HG03558 (cell line): ENCODE results near the gene ATAD1.
"Not testable (repeated sequence)": the region's sequence is repeated elsewhere in the genome, so short reads cannot be mapped to it uniquely, and the experiment has no call there.

Experiments
- ATAC-seq: cut with Tn5 transposase; IDR thresholded peaks from one replicate; pipeline ENCODE4 v1.9.1; 2021; ENCODE audit warnings: moderate number of reproducible peaks; ENCODE audit not compliant: unreplicated experiment; ENCODE audit errors: extremely low read depth

Gene ATAD1

DNA sequence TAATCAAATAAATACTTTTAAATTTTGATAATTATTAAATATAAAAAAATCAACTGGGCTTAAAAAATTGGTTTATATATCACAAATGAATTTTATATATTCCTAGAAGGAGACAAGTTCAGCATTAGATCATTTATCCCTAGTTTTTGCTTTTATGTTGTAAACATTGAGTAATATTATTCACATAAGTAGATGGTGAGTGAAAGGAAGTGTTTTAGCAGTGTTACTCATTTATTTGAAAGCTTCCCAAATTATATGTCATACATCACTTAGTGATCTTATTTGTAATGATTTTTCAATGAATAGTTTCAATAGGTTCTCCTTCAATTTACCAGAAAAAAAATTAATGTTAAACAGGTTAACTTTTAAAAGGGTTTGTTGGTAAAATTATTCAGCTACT is 29.5 kb upstream of the ATAD1 start:
- no peak for ATAC-seq

DNA sequence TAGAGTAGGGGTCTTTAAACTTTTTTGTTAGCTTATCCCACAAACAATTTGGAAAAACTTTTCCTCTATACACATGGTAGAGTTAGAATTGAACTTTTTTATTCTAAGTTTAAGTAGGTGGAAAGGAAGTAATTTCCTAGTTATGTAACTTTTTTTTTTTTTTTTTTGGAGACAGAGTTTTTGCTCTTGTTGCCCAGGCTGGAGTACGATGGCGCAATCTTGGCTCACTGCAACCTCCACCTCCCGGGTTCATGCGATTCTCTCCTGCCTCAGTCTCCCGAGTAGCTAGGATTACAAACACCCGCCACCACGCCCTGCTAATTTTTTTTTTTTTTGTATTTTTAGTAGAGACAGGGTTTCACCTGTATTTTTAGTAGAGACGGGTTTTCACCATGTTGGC is 28.7 kb upstream of the ATAD1 start:
- ATAC-seq: not testable (repeated sequence)

DNA sequence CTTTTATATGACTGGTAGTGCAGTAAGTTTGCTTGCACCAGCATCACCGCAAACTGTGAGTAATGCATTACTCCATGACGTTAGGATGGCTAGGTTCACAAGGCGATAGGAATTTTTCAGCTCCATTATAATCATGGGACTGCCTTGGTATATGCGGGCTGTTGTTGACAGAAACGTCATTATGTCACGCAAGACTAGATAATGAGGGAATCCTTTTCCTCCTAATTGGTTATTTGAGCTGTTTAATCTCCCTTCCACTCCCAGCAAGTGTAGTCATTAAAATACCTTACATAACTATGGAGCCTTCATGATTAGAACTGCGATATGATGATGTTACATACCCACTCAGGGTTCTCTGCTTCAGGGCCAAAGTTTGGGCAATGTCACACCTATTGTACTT is 28.0 kb upstream of the ATAD1 start:
- no peak for ATAC-seq

DNA sequence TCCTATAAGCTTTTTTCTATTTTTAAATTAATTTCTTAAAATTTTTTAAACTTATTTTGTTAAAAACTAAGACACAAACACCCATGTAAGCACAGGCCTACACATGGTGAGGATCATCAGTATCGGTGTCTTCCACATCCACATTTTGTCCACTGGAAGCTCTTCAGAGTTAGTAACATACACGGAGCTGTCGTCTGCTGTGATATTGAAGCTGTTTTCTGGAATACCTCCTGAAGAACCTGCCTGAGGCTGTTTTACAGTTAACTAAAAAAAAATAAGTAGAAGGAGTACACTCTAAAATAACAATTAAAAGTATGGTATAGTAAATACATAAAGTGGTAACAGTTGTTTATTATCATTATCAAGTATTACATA is 27.6 kb upstream of the ATAD1 start:
- no peak for ATAC-seq

DNA sequence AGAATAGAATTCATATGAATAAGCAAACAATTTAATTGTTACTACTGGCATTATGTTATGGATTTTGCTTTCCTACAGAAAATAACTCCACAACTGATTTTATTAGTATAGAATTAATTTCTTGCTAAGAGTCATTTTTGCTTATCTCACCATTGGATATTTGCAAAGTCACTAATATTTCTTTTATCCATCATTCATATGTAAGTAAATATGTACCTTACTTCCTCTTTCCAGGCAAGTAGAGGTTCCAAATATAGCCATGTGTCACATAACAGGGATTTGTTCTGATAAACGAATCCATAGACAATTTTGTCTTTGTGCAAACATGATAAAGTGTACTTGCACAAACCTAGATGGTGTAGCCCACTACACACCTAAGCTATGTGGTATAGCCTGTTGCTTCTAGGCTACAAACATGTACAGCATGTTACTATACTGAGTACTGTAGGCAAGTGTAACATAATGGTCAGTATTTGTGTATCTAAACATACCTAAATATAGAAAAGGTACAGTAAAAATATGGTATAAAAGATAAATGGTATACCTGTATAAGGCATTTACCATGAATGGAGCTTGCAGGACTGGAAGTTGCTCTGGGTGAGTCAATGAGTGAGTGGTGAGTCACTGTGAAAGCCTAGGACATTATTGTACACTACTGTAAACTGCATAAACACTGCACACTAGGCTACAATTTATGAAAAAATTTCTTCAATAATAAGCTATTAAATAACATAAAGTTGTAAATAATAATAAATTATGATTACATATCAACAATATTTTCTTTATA is 27.0 kb upstream of the ATAD1 start:
- no peak for ATAC-seq

DNA sequence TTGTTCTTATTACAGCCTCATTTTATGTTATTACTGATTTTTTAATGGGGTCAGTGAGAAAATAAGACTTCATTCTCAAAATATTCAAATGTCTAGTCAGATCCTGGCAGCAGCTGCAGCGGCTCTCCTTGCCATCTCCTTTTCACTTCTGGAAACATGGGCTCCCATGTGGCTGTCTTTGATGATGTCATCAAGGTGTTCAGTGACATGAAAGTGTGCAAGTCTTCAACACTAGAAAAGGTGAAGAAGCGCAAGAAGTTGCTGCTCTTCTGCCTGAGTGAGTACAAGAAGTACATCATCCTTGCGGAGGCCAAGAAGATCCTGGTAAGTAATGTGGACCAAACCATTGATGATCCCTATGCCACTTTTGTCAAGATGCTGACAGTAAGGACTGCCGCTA is 25.7 kb upstream of the ATAD1 start:
- no peak for ATAC-seq

DNA sequence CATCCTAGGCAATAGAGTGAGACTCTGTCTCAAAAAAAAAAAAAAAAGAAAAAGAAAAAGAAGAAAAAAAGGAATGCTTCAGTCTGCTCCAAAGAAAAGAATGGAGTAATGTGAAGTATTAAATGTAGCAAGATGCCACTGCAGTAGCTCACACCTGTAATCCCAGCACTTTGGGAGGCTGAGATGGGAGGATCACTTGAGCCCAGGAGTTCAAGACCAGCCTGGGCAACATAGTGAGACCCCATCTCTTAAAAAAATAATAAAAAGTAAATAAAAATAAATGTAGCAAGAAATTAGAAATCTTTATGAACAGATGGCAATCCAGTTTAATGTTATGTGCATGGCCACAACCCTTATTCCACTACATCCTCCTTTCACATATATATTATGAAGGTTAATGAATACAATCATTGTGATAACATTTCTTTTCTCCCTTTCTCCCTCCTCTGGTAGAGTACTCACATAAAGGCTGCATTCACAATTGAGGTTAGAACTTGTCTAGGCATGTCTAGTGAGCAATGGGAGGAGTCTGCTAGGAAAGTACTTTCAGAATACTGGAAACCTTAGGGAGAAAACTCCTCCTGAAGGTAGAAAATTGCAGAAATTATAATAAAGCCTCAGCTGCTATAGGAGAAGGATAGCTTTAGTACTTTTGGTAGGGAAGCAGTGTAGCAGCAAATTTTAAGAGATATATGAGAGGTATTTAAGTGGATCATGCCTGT is 24.9 kb upstream of the ATAD1 start:
- ATAC-seq: no peak

DNA sequence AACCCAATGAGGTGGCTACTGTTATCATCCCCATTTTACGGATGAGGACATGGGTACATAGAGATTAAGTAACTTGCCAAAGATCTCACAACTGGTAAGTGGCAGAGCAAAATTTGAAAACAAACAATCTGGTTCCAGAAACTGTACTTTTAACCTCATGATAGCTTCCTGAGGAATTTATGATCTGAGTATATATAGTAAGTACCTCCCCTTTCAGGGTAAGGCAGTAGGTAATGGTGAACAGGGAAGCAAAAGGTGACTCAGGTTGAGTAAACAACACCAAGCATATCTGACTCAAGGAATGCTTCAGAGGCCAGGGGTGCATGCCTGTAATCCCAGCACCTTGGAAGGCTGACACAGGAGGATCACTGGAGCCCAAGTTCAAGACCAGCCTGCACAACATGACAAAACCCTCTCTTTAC is 24.2 kb upstream of the ATAD1 start:
- no peak for ATAC-seq

DNA sequence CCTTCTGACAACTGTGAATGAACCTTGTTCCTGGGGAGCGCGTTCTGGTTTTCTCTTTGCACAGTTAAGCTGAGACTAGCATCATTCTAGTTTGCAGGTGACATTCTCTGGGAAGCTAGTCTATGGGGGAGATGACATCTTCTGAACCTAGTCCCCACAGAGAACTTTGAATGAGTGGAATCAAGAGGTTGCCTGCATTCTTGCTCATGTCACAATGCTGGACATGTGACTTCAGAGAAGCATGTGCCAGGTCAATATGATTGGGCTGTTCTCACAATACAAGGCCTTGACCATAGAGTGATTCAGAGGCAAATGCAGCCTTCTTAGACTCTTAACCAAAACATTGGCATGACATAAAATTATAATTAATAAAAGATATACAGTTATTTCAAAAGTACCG is 23.2 kb upstream of the ATAD1 start:
- no peak for ATAC-seq

DNA sequence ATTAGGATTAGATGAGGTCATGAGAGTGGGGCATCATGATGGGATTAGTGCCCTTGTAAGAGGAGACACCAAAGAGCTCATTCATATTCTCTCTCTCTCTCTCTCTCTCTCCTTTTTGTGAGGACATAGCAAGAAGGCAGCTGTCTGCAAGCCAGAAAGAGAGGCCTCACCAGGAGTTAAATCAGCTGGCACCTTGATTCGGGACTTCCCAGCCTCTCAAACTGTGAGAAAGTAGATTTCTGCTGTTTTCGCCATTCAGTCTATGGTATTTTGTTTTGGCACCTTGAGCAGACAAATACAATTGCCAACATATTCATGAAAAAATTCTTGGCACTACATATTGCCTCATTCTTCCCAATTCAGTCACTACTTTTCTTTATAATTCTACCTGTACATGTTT is 20.6 kb upstream of the ATAD1 start:
- no peak for ATAC-seq

DNA sequence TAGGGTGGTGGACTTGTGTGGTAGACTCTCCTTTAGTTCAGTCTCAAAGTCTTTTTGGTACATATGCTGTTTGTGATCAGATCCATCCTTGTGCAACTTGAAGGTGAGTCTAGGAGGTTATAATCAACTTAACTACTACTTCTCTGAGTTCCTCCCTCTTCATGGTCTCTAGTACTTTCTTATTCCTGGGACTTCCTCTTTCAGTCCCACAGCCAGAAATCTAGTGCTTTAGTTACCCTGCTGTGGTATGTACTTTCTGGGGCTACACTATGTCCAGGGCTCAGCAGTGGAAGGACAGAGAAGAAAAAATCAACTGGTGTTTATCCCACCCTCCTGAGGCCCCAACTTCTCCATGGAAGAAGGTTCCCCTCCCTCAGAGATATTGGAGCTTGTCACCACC is 19.4 kb upstream of the ATAD1 start:
- no peak for ATAC-seq

DNA sequence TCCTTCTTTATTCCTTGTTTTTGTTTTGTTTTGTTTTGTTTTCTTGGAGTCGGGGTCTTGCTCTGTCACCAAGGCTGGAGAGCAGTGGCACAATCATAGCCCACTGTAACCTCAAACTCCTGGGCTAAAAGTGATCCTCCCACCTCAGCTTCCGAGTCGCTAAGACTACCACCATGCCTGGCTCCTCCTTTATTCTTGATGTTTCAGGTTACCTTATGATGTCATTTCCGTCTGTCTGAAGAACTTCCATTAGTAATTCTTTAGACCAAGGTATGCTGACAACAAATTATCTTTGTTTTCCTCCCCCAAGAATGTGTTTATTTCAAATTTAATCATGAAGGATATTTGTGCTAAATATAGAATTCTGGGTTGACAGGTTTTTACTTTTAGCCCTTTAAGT is 18.1 kb upstream of the ATAD1 start:
- ATAC-seq: no peak

DNA sequence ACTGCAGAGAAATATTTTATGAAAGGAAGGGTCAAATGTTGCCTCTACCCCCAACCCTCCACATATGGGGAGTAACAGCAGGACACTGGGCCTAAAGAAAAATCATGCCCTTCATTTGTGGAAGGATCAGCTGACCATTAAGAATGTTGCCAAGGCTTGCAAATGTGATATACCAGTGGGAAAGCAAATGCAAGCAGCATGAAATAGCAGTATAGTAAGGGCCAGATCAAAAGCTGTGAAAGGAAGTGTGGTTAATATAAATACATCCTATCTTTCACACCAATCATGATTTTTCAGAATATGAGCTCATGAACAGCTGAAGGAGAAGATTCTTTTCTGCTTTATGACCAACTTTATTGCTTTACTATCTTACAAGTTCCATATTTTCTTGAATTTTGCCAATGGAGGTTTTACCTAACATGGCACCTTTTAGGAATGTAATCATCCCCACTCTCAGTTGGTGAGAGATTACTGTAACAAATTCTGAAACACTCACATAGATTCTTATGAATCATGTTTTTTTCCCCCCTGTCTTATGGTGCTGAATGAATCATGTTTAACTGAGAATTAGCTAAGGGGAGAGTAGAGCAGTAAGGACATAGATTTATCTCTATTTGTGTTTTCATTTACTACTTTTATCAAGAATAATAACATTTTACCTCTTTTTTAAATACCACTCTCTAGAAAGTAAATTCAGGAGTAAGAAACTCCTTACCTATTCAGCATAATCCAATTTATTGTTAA is 12.1 kb upstream of the ATAD1 start:
- no peak for ATAC-seq

DNA sequence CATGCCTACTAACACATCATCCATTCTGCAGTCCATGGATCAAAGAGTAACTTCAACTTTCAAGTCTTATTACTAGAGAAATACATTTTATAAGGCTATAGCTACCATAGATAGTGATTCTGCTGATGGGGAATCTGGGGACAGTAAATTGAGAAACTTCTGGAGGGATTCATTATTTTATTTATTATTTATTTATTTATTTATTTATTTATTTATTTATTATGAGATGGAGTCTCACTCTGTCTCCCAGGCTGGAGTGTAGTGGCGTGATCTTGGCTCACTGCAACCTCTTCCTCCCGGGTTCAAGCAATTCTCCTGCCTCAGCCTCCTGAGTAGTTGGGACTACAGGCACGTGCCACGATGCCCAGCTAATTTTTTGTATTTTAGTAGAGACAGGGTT is 11.0 kb upstream of the ATAD1 start:
- ATAC-seq: not testable (repeated sequence)

DNA sequence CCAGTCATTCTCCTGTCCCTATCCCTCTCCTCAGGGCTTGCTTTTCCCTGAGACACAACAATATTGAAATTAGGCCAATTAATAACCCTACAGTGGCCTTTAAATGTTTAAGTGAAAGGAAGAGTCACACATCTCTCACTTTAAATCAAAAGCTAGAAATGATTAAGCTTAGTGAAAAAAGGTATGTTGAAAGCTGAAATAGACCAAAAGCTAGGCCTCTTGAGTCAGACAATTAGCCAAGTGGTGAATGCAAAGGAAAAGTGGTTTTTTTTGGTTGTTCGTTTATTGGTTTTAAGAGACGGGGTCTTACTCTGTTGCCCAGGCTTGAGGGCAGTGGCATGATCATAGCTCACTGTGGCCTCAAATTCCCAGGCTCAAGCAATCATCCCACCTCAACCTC is 9.7 kb upstream of the ATAD1 start:
- ATAC-seq: no peak

DNA sequence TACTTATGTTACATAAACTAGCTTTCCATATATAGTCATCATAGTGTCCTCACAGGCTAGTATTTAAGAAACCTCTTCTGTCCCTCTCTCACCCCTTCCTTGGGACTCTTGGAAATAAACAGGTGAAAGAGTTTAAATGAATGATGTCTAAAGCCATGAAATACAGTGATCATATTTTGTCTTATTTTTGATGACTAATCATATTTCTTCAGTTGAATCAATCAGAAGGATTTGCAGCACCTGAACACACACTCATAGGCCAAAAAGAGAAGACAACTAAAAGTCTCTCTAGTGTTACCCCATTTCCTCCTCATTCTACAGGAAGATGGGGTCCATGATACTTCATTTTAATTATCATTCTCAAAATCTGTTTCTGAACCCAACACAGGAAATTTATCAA is 8.6 kb upstream of the ATAD1 start:
- no peak for ATAC-seq

DNA sequence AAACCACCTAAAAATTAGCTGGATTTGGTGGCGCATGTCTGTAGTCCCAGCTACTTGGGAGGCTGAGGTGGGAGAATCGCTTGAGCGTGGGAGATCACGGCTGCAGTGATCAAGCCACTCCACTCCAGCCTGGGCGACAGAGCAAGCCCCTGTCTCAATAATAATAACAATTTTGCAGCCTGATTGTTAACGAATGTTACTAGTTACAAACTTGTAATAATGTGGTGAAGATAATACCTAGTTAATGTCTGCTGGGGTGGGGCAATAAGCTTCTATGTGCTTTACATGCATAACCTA is 1.2 kb upstream of the ATAD1 start:
- ATAC-seq: no peak

DNA sequence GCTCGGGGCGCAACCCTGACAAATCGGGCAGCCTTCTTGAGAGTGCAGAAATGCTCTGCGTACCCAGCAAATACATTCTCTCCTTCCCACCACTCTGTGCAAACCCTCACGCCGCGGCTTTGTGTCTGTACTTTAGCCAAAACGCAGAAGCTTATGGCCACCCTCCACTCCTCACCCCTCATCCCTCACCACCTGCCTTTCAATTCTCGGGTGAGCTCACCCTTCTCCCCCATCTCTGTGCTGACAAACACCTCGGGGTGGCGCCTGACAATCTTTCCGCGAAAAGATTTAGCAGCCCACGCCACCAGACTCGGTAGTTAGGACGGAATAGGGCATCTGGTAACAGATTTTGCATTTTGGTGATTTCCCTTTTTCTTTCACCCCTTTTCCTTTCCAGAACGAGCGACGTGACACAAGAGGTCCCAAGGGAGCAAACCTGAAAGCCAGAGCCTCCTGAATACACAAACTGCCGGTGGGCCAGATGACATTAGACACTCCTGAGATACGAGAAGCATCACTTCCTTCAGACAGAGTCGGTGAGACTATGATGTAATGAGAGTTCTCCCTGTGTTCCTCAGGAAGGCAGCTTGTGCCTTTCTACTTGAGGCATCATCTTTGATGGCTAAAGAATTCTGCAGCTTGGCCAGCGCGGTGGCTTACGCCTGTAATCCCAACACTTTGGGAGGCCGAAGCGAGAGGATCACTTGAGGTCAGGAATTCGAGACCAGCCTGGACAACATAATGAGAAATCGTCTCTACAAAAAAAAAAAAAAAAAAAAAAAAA is 671 bp upstream of the ATAD1 start:
- ATAC-seq: peak; percentile 23

DNA sequence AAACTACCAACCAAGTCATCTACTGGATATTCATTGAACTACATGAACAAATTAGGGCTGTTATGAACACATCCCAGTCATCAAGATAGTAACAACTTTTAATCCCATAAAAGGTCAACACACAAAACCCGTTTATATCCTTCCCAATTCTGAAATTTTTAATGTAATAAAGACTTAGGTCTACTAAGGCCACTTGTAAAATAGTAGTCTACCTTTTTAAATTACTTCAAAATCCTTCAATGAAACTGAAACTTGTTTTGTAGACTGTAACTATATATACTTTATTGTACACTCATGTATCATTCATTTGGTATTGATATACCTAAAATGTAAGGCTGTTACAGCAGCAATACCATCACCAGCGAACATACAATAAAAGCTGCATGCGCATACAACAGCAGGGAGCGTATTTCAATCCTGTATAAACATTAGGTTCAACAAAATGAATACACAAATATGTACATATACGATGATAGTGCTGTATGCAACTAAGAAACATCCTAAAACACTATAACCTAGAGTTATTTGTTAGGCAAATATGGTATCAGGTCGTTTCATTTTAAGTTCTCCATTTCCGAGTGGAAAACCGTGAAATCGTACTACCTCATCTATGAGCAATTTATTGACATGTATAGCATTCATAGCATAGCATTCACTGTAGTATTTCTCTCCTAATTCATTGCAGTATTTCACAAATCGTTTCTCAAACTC is 973 bp downstream of the ATAD1 start:
- no peak for ATAC-seq
